HG03097 (cell line): Measurements from ENCODE around the gene LYAR.
A peak's percentile ranks its signal among the peaks of the same experiment; 100 is the strongest.
"Not testable (repeated sequence)": the region's sequence is repeated elsewhere in the genome, so short reads cannot be mapped to it uniquely, and the experiment has no call there.

ENCODE experiments used
- ATAC-seq: cut with Tn5 transposase; IDR thresholded peaks from one replicate; pipeline ENCODE4 v1.9.1; 2021; ENCODE audit not compliant: unreplicated experiment, low FRiP score

Gene LYAR

GRCh38 chr4:4269331-4269731, 20.6 kb downstream of the LYAR start:
- no peak for ATAC-seq

- ATAC-seq: no peak
Measured at GRCh38 chr4:4268776-4269175, 21.2 kb downstream of the LYAR start.

- no peak for ATAC-seq
Measured at GRCh38 chr4:4267981-4268380, 22.0 kb downstream of the LYAR start.

GRCh38 chr4:4260185-4260751, 29.7 kb downstream of the LYAR start:
- ATAC-seq: no peak

GRCh38 chr4:4259484-4260100, 30.4 kb downstream of the LYAR start:
- ATAC-seq: no peak

- ATAC-seq: not testable (repeated sequence)
Measured at GRCh38 chr4:4257705-4258104, 32.2 kb downstream of the LYAR start.

GRCh38 chr4:4256799-4257198, 33.2 kb downstream of the LYAR start:
- no peak for ATAC-seq

- ATAC-seq: no peak
Measured at GRCh38 chr4:4254666-4255065, 35.3 kb downstream of the LYAR start.

GRCh38 chr4:4254199-4254598, 35.8 kb downstream of the LYAR start:
- ATAC-seq: no peak

GRCh38 chr4:4249866-4250265, 40.1 kb downstream of the LYAR start:
- ATAC-seq: no peak

- ATAC-seq: not testable (repeated sequence)
Measured at GRCh38 chr4:4249342-4249741, 40.6 kb downstream of the LYAR start.

- no peak for ATAC-seq
Measured at GRCh38 chr4:4248885-4249203, 41.1 kb downstream of the LYAR start.

GRCh38 chr4:4248029-4248884, 41.7 kb downstream of the LYAR start, which contains the start of gene TMEM128:
TMEM128 (minus strand) TSS chr4:4248223; CDS start chr4:4248202, 21 bp downstream.
- peak; percentile 96 for ATAC-seq

GRCh38 chr4:4247696-4248028, 42.3 kb downstream of the LYAR start:
- no peak for ATAC-seq

GRCh38 chr4:4245172-4245571, 44.8 kb downstream of the LYAR start:
- no peak for ATAC-seq

- not testable (repeated sequence) for ATAC-seq
Measured at GRCh38 chr4:4239551-4239950, 50.4 kb downstream of the LYAR start.

GRCh38 chr4:4233610-4234009, 56.3 kb downstream of the LYAR start:
- no peak for ATAC-seq

GRCh38 chr4:4228356-4228668, 61.6 kb downstream of the LYAR start:
- ATAC-seq: no peak

GRCh38 chr4:4227510-4228355, 62.2 kb downstream of the LYAR start:
- ATAC-seq: no peak

GRCh38 chr4:4226606-4227438, 63.1 kb downstream of the LYAR start, which contains the start of gene OTOP1:
OTOP1 (minus strand) TSS chr4:4226929; CDS start chr4:4226864, 65 bp downstream.
- ATAC-seq: no peak
